Body of pancreas (tissue), 4 donors: ENCODE measurements around the gene ABHD16A.

Source experiments
- POLR2A ChIP-seq, 3 donors: fragments of 450-650 bp; IDR thresholded peaks; one replicate each; pipeline ENCODE4 v1.6.1; 2016; ENCODE audit warnings: antibody characterized with exemption in 3 of 3, mild to moderate bottlenecking in 2 of 3
- TF ChIP-seq, protein P1 (sequence below), 7 experiments: fragments of 450-650 bp in 4 of 7; fragments of 200-600 bp in 3 of 7; sonication (generic) in 3 of 7; IDR thresholded peaks; one replicate each; pipeline ENCODE4 v1.5.1; 2016 to 2019; ENCODE audit warnings: antibody characterized with exemption in 7 of 7

DNA sequence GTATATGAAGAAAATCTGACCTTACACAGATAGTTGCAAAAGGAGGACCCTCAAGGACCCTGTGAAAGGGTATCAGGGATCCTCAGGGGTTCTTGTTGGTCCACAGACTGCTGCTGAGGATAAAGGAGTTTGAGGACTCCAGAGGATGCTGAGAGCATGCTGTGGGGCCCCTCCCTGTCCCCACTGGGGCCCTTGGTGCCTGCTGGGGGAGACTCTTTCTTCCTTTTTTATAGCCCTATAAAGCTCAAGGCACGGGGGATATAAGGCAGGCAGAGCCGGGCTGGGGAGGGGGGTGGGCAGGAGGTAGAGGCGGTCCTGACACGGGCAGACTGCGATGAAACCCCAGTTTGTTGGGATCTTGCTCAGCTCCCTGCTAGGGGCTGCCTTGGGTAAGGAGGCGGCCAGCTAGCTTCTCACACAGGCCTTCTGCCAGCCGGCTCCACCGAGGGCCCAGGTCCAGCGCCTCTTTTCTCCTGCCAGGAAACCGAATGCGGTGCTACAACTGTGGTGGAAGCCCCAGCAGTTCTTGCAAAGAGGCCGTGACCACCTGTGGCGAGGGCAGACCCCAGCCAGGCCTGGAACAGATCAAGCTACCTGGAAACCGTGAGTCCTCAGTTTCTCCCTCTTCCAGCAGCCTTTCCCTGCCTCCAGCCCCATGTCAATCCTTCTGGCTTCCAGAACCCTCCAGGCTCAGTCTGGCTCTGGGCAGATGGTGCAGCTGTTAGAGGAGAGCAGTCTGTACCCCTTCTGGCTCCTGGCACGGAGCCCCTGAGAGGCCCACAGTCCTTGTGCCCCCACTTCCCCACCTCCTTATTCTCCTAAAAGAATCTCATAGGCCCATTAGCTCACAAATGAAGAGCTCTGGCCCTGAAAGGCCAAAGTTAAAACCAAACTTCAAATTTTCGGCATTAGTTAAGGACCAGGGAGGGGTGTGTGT, 12.2 kb upstream of the ABHD16A start, which contains the start of gene LY6G6D:
- TF ChIP-seq, protein P1, sequence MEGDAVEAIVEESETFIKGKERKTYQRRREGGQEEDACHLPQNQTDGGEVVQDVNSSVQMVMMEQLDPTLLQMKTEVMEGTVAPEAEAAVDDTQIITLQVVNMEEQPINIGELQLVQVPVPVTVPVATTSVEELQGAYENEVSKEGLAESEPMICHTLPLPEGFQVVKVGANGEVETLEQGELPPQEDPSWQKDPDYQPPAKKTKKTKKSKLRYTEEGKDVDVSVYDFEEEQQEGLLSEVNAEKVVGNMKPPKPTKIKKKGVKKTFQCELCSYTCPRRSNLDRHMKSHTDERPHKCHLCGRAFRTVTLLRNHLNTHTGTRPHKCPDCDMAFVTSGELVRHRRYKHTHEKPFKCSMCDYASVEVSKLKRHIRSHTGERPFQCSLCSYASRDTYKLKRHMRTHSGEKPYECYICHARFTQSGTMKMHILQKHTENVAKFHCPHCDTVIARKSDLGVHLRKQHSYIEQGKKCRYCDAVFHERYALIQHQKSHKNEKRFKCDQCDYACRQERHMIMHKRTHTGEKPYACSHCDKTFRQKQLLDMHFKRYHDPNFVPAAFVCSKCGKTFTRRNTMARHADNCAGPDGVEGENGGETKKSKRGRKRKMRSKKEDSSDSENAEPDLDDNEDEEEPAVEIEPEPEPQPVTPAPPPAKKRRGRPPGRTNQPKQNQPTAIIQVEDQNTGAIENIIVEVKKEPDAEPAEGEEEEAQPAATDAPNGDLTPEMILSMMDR (IDR thresholded peaks at IDR 0.05) = no peak
- TF ChIP-seq POLR2A (IDR thresholded peaks at IDR 0.05) = no peak
